ENCODE results near the gene KRT26.
A peak's percentile ranks its signal among the peaks of the same experiment; 100 is the strongest.
"Not testable (repeated sequence)": the region's sequence is repeated elsewhere in the genome, so short reads cannot be mapped to it uniquely, and the experiment has no call there.

Gene KRT26, protein sequence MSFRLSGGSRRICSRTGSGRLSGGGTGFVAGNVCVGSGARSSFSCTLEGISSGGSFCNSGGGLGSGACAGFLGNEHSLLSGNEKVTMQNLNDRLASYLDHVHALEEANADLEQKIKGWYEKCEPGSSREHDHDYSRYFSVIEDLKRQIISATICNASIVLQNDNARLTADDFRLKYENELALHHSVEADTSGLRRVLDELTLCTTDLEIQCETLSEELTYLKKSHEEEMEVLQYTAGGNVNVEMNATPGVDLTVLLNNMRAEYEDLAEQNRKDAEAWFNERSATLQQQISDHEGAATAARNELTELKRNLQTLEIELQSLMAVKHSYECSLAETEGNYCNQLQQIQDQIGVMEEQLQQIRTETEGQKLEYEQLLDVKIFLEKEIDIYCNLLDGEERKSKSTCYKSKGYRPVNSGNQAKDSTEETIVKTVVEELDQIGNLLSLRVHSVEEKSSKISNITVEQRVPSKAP

GRCh38 chr17:40772101-40772500 lies at the start of gene KRT26:
Gene KRT26 (minus strand): TSS chr17:40772201. CDS start chr17:40772113, 88 bp downstream.
- DNase-seq (ENCODE audit: low spot score), result no peak

GRCh38 chr17:40821536-40821935 lies 49.5 kb upstream of the KRT26 start:
- DNase-seq (ENCODE audit: low spot score), result no peak

- DNase-seq (ENCODE audit: low spot score), result no peak
These were observed 48.3 kb upstream of the KRT26 start for GRCh38 chr17:40820228-40820838.

- DNase-seq (ENCODE audit: low spot score), result no peak
These were observed 47.6 kb upstream of the KRT26 start for GRCh38 chr17:40819528-40820125.

- DNase-seq (ENCODE audit: low spot score), result peak; percentile 85
These were observed 46.9 kb upstream of the KRT26 start for GRCh38 chr17:40818733-40819527.

DNA sequence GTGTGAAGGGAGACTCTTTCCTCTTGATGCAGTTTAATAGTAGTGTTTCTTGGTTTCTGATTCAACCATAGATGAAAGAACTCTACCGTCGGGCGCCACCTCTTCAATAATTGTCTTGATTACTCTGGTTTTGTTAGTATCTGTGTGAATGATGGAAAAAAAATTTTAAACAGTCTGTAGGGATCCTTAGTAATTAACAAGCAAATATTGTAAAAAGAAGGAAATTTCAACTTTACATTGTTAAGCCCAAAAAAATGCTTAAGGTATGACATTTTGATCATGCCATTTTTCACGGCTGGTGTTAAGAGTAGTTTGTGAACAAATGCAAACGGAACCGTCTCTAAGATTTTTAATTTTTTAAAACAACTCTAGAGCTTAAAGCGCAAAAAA lies 46.3 kb upstream of the KRT26 start:
- DNase-seq (ENCODE audit: low spot score), result no peak

DNA sequence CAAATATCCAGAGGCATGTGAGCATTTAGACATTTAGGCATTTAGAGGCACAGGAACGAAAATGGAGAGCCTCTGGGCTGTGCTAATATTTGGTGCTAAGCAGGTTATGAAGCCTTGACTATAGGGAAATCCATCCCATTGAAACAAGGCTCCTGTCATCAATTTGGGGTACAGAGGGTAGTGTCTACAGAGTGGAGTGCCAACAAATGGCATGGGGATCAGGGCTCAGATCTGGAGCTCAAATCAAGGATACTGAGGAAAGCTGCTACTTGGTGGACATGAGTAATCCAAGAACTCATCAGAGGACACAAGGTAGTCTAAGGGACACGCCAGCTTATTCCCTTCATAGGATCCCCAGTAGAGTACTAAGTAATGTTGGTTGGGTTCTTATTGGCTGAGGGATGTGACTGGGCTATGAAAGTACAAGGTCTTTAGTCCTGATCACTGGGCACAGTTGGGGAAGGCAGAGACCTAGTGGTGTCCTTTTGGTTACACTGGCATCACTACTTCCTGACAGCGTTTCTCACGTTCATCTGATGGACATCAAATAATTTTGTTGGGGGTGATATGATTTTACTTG lies 45.2 kb upstream of the KRT26 start:
- no peak for DNase-seq (ENCODE audit: low spot score)

GRCh38 chr17:40816569-40816968 lies 44.6 kb upstream of the KRT26 start:
- DNase-seq (ENCODE audit: low spot score), result no peak

DNA sequence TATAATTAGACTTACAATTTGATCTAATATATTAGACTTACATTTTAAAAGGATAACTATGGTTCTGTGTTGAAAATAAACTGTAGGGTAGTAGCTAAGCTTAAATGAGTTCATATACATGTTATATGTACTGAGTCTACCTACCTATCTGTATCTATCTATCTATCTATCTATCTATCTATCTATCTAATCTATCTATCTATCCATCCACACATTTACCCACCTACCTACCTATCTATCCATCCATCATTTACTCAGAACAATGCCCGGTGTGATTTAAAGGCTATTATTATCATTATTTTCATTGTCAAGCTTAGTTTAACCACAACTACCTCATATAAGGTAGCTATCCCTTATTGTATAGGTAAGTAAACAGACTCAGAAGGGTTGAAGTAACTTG lies 43.4 kb upstream of the KRT26 start:
- DNase-seq (ENCODE audit: low spot score), result no peak

DNA sequence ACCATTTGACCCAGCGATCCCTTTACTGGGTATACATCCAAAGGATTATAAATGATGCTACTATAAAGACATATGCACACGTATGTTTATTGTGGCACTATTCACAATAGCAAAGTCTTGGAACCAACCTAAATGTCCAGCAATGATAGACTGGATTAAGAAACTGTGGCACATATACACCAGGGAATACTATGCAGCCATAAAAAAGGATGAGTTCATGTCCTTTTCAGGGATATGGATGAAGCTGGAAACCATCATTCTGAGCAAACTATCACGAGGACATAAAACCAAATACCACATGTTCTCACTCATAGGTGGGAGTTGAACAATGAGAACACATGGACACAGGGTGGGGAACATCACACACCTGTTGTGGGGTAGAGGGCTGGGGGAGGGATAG lies 42.7 kb upstream of the KRT26 start:
- not testable (repeated sequence) for DNase-seq (ENCODE audit: low spot score)

GRCh38 chr17:40813804-40814203 lies 41.8 kb upstream of the KRT26 start:
- DNase-seq (ENCODE audit: low spot score), result no peak

GRCh38 chr17:40812639-40813038 lies 40.6 kb upstream of the KRT26 start:
- no peak for DNase-seq (ENCODE audit: low spot score)

- no peak for DNase-seq (ENCODE audit: low spot score)
These were observed 38.5 kb upstream of the KRT26 start for GRCh38 chr17:40810494-40810893.

DNA sequence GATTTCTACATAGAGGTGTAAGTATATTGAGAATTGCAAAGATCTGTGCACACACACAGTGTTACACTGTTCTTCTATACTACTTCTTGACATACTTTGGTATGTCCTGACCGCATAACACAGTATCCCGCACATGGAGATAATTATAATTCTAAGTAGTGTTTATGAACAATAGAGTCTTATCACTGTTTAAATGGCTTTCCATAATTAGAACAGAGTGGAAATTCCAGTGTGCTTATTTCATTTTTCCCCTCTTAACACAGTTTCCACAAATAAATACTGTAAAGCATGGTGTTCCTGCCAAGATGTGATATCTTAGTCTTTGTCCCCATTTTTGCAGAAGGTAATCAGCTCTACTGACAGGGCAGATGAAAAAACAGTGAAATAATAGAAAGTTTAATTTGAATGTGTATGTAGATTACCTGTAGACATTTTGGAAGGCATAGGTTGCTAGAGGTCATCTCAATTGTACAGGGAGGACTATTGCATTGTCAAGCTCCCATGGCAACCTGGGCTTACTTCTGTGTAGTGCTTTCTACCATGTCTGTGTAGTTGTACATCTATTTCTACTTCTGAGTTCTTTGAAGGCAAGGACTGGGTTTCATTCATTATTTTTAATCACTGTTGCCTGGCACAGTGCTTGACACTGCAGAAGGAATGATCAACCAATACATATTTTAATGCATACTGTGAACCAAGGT lies 37.9 kb upstream of the KRT26 start:
- DNase-seq (ENCODE audit: low spot score), result no peak

- no peak for DNase-seq (ENCODE audit: low spot score)
These were observed 34.1 kb upstream of the KRT26 start for GRCh38 chr17:40806131-40806530.

- DNase-seq (ENCODE audit: low spot score), result peak; percentile 82
These were observed 31.6 kb upstream of the KRT26 start for GRCh38 chr17:40803617-40804082.

- no peak for DNase-seq (ENCODE audit: low spot score)
These were observed 29.2 kb upstream of the KRT26 start for GRCh38 chr17:40801157-40801556.

DNA sequence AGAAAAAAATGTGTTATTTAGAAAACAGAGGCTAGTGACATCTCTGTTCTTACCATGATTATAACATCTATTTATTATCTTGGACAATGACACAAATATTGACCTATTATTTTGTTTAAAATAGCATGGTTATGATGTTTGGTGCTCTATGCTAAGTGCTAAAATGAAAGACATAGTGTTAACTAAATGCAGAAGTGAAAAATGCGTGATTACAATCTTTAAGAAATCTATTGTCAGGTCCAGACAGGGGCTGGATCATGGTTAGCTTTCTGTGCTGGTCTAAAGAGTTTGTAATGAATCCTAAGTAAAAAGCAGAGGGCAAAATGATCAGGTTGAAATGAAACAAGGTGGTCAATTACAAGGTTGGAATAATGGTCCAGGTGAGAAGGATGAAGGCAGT lies 28.4 kb upstream of the KRT26 start:
- no peak for DNase-seq (ENCODE audit: low spot score)

DNA sequence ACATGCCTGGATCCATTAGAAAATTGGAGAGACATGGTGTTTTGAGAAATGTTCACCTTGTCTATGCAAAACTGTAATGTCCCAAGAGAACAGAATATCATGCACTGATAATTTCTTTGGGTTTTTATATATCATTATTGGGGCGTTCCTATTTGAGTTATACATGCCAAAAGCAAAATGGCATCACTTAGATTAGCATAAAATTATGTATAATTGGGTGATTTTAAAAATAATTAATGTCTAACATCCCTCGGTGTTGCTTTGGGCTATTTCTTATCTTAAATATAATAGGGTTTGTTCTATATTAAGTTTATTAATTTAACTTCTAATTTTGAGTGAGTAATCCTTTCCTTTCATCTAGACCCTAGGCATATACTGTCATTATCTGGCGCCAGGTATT lies 27.9 kb upstream of the KRT26 start, which contains the start of gene KRT28:
TSS of gene KRT28 (minus strand) at position 101 of the 400 bp plus-strand sequence. CDS start at position 35, 66 bp downstream.
- DNase-seq (ENCODE audit: low spot score), result no peak

- no peak for DNase-seq (ENCODE audit: low spot score)
These were observed 24.8 kb upstream of the KRT26 start for GRCh38 chr17:40796846-40797245.

Measured in AG08396 (cell line).